Heart left ventricle (tissue), 13 donors: ENCODE measurements around the gene FOXN3.

Experiments
- CTCF ChIP-seq, 12 donors: fragments of 200-600 bp; sonication (generic) in 4 of 12; IDR thresholded peaks; one replicate each; pipeline versions ENCODE4 v1.5.0 to v1.8.0; 2018 to 2022; ENCODE audit warnings: antibody characterized with exemption in 12 of 12, mild to moderate bottlenecking in 5 of 12
- POLR2A ChIP-seq, 2 donors: fragments of 450-650 bp; IDR thresholded peaks; one replicate each; pipeline ENCODE4 v1.6.1; 2017; ENCODE audit warnings: antibody characterized with exemption in 2 of 2, mild to moderate bottlenecking in 2 of 2, moderate library complexity in 2 of 2
- donor health status: ischemic (EF 13 %, LVEDD 7.1; RV severe dilation, severe dysfunction).
- donor health status: DM: no; HTN: yes; CAD: no.
- donor health status: DM: no; HTN: no; CAD: no.
- donor health status: ischemic (EF 25% LVEDD 6.9; RV normal size, moderate dysfunction).
- donor health status: ischemic (EF 25% LVEDD 5.7; RV mildly dilated, moderate dysfunction).
- donor health status: ischemic (EF 35%, LVEDD 5.7; RV mildly dilated, moderate dysfunction).
- donor health status: nonischemic (EF 11% LVEDD 7.7; RV severe dilation, severe dysfunction).
- donor health status: DM: yes; HTN: yes; CAD: no.
- donor health status: PGD.
- donor health status: ischemic (EF 29% LVEDD 5.4; RV normal size, mild dysfunction).
- donor health status: nonischemic (EF 23%, LVEDD 6.1; RV moderate dilation, normal function).

- TF ChIP-seq CTCF (IDR thresholded peaks at IDR 0.05) (no peak), POLR2A (IDR thresholded peaks at IDR 0.05) (no peak)
These were observed 56.8 kb downstream of the FOXN3 start for GRCh38 chr14:89360277-89360676.
